OCI-LY7 (cell line): ENCODE results near the gene SPATA13. TPM values are rescaled to one million over a fixed set of nuclear protein-coding genes. Genes with fewer than 3 reads are reported as not detected.

Experiments used
- BruUV-seq: library from RNA; stranded (reverse); fragments of 400-500 nt; replicated peaks from 2 replicates; lab custom pipeline; 2021; lab: Mats Ljungman, UMichigan
- CTCF ChIA-PET: fragments of 300-600 bp; sonication (Branson Sonifier 250); formaldehyde crosslinking; loops from one replicate; lab custom pipeline; 2022; ENCODE audit warnings: antibody characterized with exemption; ENCODE audit not compliant: unreplicated experiment; lab: Charles Lee
- POLR2A ChIA-PET: fragments of 300-600 bp; sonication (Branson Sonifier 250); formaldehyde crosslinking; loops from one replicate; lab custom pipeline; 2022; ENCODE audit warnings: antibody characterized with exemption; lab: Charles Lee
- DNase-seq: peaks from one replicate; pipeline ENCODE4 v3.0.0-alpha.2; 2015; ENCODE audit warnings: low spot score
- H2AFZ ChIP-seq: fragments of 200-600 bp; sonication (generic), shearing (Covaris generic); 2 replicates; pipeline ENCODE4 v1.6.1; 2014; ENCODE audit warnings: mild to moderate bottlenecking, antibody characterized with exemption, low read length, moderate library complexity
- H3K27ac ChIP-seq: fragments of 200-600 bp; sonication (generic); 2 replicates; pipeline ENCODE4 v1.5.1; 2014; ENCODE audit warnings: mixed run types, low read depth, mild to moderate bottlenecking, moderate library complexity, low read length, inconsistent platforms; ENCODE audit not compliant: poor library complexity, severe bottlenecking
- H3K36me3 ChIP-seq: fragments of 200-600 bp; sonication (generic); 2 replicates; pipeline ENCODE4 v1.6.1; 2014; ENCODE audit warnings: mild to moderate bottlenecking, antibody characterized with exemption, low read length, moderate library complexity, mixed read lengths; ENCODE audit not compliant: insufficient read depth
- H3K4me1 ChIP-seq: fragments of 200-600 bp; sonication (generic); 2 replicates; pipeline ENCODE4 v1.5.1; 2014; ENCODE audit warnings: mild to moderate bottlenecking, low read length; ENCODE audit not compliant: insufficient read depth, poor library complexity, severe bottlenecking
- H3K4me2 ChIP-seq: fragments of 200-600 bp; sonication (generic); 2 replicates; pipeline ENCODE4 v1.6.1; 2014; ENCODE audit warnings: mild to moderate bottlenecking, low read length
- H3K4me3 ChIP-seq: fragments of 200-600 bp; sonication (generic); 2 replicates; pipeline ENCODE4 v1.5.1; 2014; ENCODE audit warnings: mild to moderate bottlenecking, low read depth, low read length; ENCODE audit not compliant: poor library complexity, severe bottlenecking
- H3K79me2 ChIP-seq: fragments of 200-600 bp; sonication (generic); 2 replicates; pipeline ENCODE4 v1.6.1; 2016; ENCODE audit warnings: low read depth, mild to moderate bottlenecking, low read length, moderate library complexity, mixed read lengths; ENCODE audit not compliant: insufficient read depth
- H3K9me2 ChIP-seq: fragments of 200-600 bp; sonication (generic); 2 replicates; pipeline ENCODE4 v1.6.1; 2016; ENCODE audit warnings: mild to moderate bottlenecking, low read length, mixed read lengths; ENCODE audit not compliant: insufficient read depth
- H3K9me3 ChIP-seq: fragments of 200-600 bp; sonication (generic); 2 replicates; pipeline ENCODE4 v1.6.1; 2014; ENCODE audit warnings: mild to moderate bottlenecking, mixed run types, low read length, mixed read lengths
- H4K20me1 ChIP-seq: fragments of 200-600 bp; sonication (generic); 2 replicates; pipeline ENCODE4 v1.6.1; 2014; ENCODE audit warnings: mild to moderate bottlenecking, antibody characterized with exemption, low read length, moderate library complexity, mixed read lengths; ENCODE audit not compliant: insufficient read depth
- EZH2phosphoT487 ChIP-seq: fragments of 200-600 bp; sonication (generic); IDR thresholded peaks from 2 replicates; pipeline ENCODE4 v1.6.1; 2018; ENCODE audit warnings: low read depth, borderline replicate concordance, mild to moderate bottlenecking, mixed run types, antibody characterized with exemption, low read length, moderate library complexity, mixed read lengths
- intact Hi-C: fragments of 100-400 bp; cut with micrococcal nuclease; formaldehyde crosslinking; loops from one replicate; pipeline ENCODE4 v1.10.0; 2022; ENCODE audit not compliant: unreplicated experiment
- total RNA-seq, 2 experiments: library from RNA; depleted of rRNA in 1 of 2; stranded (reverse); fragments of >200 nt in 1 of 2; shearing (Covaris generic) in 1 of 2; gene quantifications; 2 replicates each; pipeline ENCODE4 v1.2.3, GENCODE V29; 2014 to 2022
- TF ChIP-seq, protein P1 (sequence below): fragments of 200-600 bp; sonication (generic); conservative IDR thresholded peaks from 2 replicates; pipeline ENCODE4 v1.5.1; 2014; ENCODE audit warnings: mild to moderate bottlenecking, antibody characterized with exemption, low read length, moderate library complexity, mixed read lengths

Gene SPATA13
- total RNA-seq, 2 experiments from 2014 or later, result 3.8 to 32.4 TPM

DNA sequence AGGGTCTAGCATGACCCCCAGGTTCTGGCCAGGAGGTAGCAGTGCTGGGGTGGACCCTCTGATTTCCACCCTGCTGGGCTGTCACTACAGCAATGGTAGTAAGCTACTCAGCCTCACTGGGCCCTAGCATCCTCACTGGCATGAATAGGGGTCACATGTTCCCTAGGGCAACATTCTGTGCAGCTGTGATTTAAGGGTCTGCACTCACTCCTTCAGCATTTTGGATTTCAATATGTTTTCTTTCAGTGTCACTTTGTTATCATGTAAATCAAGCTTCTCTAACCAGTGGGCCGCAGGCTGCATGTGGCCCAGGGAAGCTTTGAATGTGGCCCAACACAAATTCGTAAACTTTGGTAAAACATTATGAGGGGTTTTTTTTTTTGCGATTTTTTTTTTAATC, 57.8 kb downstream of the SPATA13 start:
- Histone ChIP-seq H3K4me1 (peaks cover 49% of the 10 kb centered on the region), H3K4me2 (no peak overlapping the region), H3K36me3 (no peaks in the 10 kb centered on the region), H2AFZ (no peak overlapping the region), H4K20me1 (peaks cover 4% of the 10 kb centered on the region; the same call in 1 of the 2 replicates), H3K27ac (no peak overlapping the region), H3K9me2 (no peaks in the 10 kb centered on the region), H3K9me3 (no peaks in the 10 kb centered on the region), H3K4me3 (no peak overlapping the region), H3K79me2 (no peaks in the 10 kb centered on the region)
- CTCF ChIA-PET, result interaction anchor here (1.1 to 1.6 kb wide), 2 partner anchors 58 to 164 kb away, joined by 3 to 14 read pairs; partner anchors contain the start of gene SPATA13
- intact Hi-C loops, result loop anchor here (10.0 kb wide), 1 partner anchor 334 kb away; the partner anchor contains the start of gene MIPEP
- TF ChIP-seq, protein P1, sequence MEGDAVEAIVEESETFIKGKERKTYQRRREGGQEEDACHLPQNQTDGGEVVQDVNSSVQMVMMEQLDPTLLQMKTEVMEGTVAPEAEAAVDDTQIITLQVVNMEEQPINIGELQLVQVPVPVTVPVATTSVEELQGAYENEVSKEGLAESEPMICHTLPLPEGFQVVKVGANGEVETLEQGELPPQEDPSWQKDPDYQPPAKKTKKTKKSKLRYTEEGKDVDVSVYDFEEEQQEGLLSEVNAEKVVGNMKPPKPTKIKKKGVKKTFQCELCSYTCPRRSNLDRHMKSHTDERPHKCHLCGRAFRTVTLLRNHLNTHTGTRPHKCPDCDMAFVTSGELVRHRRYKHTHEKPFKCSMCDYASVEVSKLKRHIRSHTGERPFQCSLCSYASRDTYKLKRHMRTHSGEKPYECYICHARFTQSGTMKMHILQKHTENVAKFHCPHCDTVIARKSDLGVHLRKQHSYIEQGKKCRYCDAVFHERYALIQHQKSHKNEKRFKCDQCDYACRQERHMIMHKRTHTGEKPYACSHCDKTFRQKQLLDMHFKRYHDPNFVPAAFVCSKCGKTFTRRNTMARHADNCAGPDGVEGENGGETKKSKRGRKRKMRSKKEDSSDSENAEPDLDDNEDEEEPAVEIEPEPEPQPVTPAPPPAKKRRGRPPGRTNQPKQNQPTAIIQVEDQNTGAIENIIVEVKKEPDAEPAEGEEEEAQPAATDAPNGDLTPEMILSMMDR, result no peak
- no peak for TF ChIP-seq EZH2phosphoT487
- BruUV-seq, result no TSS peak
- DNase-seq, result no peak
- POLR2A ChIA-PET, result interaction anchor here (0.6 to 8.7 kb wide), 8 partner anchors 9 to 1336 kb away, joined by 3 to 116 read pairs (median 4); partner anchors contain the start of gene SPATA13

DNA sequence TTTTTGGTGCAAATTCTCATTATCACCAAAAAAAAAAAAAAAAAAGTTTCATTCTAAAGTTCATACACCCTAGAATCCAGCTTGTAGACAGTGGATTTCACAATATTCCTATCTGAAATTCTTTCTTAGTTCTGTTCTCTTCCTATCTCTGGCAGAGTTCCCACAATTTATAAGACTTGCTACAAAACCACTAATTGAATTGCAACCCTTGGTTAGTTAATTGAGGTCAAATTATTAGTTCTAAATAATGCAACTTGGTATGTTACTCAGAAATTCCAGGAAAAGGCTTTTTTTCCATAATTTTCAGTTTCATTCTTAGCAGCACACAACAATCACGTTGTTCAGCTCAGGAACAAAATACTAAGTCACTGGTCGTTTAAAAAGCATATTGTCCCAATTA, 58.5 kb downstream of the SPATA13 start:
- H3K9me2 ChIP-seq, result no peaks in the 10 kb centered on the region
- TF ChIP-seq EZH2phosphoT487, result no peak
- TF ChIP-seq, protein P1, result no peak
- peaks cover 4% of the 10 kb centered on the region; the same call in 1 of the 2 replicates for H4K20me1 ChIP-seq
- no peak overlapping the region for H3K4me3 ChIP-seq
- no peak overlapping the region for H3K27ac ChIP-seq
- BruUV-seq, result no TSS peak
- ChIA-PET CTCF (interaction anchor here (1.0 to 1.6 kb wide), 3 partner anchors 58 to 198 kb away, joined by 3 to 14 read pairs (median 4); partner anchors contain the start of gene SPATA13), POLR2A (interaction anchor here (0.6 to 8.7 kb wide), 7 partner anchors 16 to 1336 kb away, joined by 3 to 116 read pairs (median 4); partner anchors contain the start of gene SPATA13)
- no peak for DNase-seq
- intact Hi-C loops, result loop anchor here (10.0 kb wide), 1 partner anchor 334 kb away; the partner anchor contains the start of gene MIPEP
- no peak overlapping the region for H2AFZ ChIP-seq
- no peak overlapping the region for H3K4me2 ChIP-seq
- H3K9me3 ChIP-seq, result no peaks in the 10 kb centered on the region
- no peaks in the 10 kb centered on the region for H3K36me3 ChIP-seq
- peaks cover 43% of the 10 kb centered on the region for H3K4me1 ChIP-seq
- H3K79me2 ChIP-seq, result no peaks in the 10 kb centered on the region
